Keratinocyte (primary cell): ENCODE data around the gene HARBI1. TPM values are rescaled to one million over a fixed set of nuclear protein-coding genes. Genes with fewer than 3 reads are reported as not detected.

ENCODE experiments used
- DNase-seq: peaks from one replicate; pipeline ENCODE4 v3.0.0-alpha.2; 2011; ENCODE audit warnings: low read depth, missing footprints, low spot score
- FAIRE-seq: peaks from 2 replicates; lab custom pipeline; 2011; peaks lifted over from hg19 to GRCh38; lab: Jason Lieb, UNC
- H2AFZ ChIP-seq: 2 replicates; pipeline ENCODE4 v1.6.0; 2012; ENCODE audit warnings: low read length, control low read depth, inconsistent platforms; ENCODE audit not compliant: control insufficient read depth
- H3K27ac ChIP-seq: 2 replicates; pipeline ENCODE4 v1.5.1; 2011; ENCODE audit warnings: low read length; ENCODE audit not compliant: control insufficient read depth, insufficient read depth
- H3K27me3 ChIP-seq: 3 replicates; pipeline ENCODE4 v1.6.0; 2011; ENCODE audit warnings: low read length; ENCODE audit not compliant: control insufficient read depth, insufficient read depth; ENCODE audit errors: extremely low read depth
- H3K36me3 ChIP-seq, 2 experiments: 2 replicates in 1 of 2; 3 replicates in 1 of 2; pipeline ENCODE4 v1.5.1; 2011; ENCODE audit warnings: low read length in 2 of 2, mild to moderate bottlenecking in 1 of 2; ENCODE audit not compliant: control insufficient read depth in 2 of 2, insufficient read depth in 2 of 2; ENCODE audit errors: extremely low read depth in 1 of 2
- H3K4me1 ChIP-seq: 3 replicates; pipeline ENCODE4 v1.5.1; 2011; ENCODE audit warnings: low read length; ENCODE audit not compliant: control insufficient read depth, insufficient read depth; ENCODE audit errors: extremely low read depth
- H3K4me2 ChIP-seq: 3 replicates; pipeline ENCODE4 v1.6.0; 2011; ENCODE audit warnings: low read depth, low read length; ENCODE audit not compliant: control insufficient read depth, insufficient read depth; ENCODE audit errors: extremely low read depth
- H3K4me3 ChIP-seq, 3 experiments: fragments of 200-600 bp in 1 of 3; sonication (generic) in 1 of 3; 2 replicates in 2 of 3; 3 replicates in 1 of 3; pipeline ENCODE4 v1.5.1; 2011 to 2016; ENCODE audit warnings: low read length in 3 of 3, mild to moderate bottlenecking in 3 of 3, control low read depth in 2 of 3, inconsistent platforms in 1 of 3, low read depth in 1 of 3, mixed read lengths in 1 of 3, mixed run types in 1 of 3, moderate library complexity in 1 of 3; ENCODE audit not compliant: control insufficient read depth in 2 of 3, insufficient read depth in 2 of 3; ENCODE audit errors: extremely low read depth in 1 of 3
- H3K79me2 ChIP-seq: 2 replicates; pipeline ENCODE4 v1.6.0; 2012; ENCODE audit warnings: low read length; ENCODE audit not compliant: control insufficient read depth, insufficient read depth
- H3K9ac ChIP-seq: 3 replicates; pipeline ENCODE4 v1.6.0; 2011; ENCODE audit warnings: low read length; ENCODE audit not compliant: control insufficient read depth, insufficient read depth; ENCODE audit errors: extremely low read depth
- H3K9me1 ChIP-seq: 3 replicates; pipeline ENCODE4 v1.6.0; 2011; ENCODE audit warnings: low read length; ENCODE audit not compliant: control insufficient read depth, insufficient read depth; ENCODE audit errors: extremely low read depth
- H3K9me3 ChIP-seq: 2 replicates; pipeline ENCODE4 v1.5.1; 2012; ENCODE audit warnings: low read depth, low read length; ENCODE audit not compliant: control insufficient read depth
- H4K20me1 ChIP-seq: 3 replicates; pipeline ENCODE4 v1.6.0; 2011; ENCODE audit warnings: low read length; ENCODE audit not compliant: control insufficient read depth, insufficient read depth; ENCODE audit errors: extremely low read depth
- EZH2 ChIP-seq: IDR thresholded peaks from one replicate; pipeline ENCODE4 v1.6.1; 2012; ENCODE audit warnings: inconsistent platforms, mild to moderate bottlenecking, low read length, moderate library complexity
- dilution Hi-C: fragments of 300-500 bp; cut with MboI; formaldehyde crosslinking; loops from one replicate; pipeline ENCODE4 v1.7.0; 2020; ENCODE audit warnings: low sequenced_read_pairs; ENCODE audit not compliant: extremely low pct_ligation_motif_present
- polyA plus RNA-seq, 5 experiments: library from polyadenylated mRNA; depleted of rRNA in 3 of 5; stranded (reverse) in 3 of 5; stranded (forward) in 1 of 5; unstranded in 1 of 5; fragments of >200 nt; gene quantifications; 1 replicate in 1 of 5; 2 replicates in 3 of 5; 3 replicates in 1 of 5; pipeline versions ENCODE4 v1.2.1 to v1.2.3, GENCODE V29; 2011 to 2012; ENCODE audit warnings: missing spikeins in 2 of 5, low read depth in 1 of 5, low replicate concordance in 1 of 5
- TF ChIP-seq, protein P1 (sequence below), 3 experiments: IDR thresholded peaks in 1 of 3; conservative IDR thresholded peaks in 1 of 3; optimal IDR thresholded peaks in 1 of 3; 2 replicates in 2 of 3; 3 replicates in 1 of 3; pipeline versions ENCODE3 to v1.5.1; 2011; ENCODE audit warnings: low read length in 3 of 3, mild to moderate bottlenecking in 3 of 3, moderate library complexity in 2 of 3, control low read depth in 1 of 3, inconsistent platforms in 1 of 3; ENCODE audit not compliant: insufficient read depth in 2 of 3; ENCODE audit errors: extremely low read depth in 1 of 3

Gene HARBI1
- polyA plus RNA-seq, 1 donor (not counting 4 experiments of a cell fraction or from before 2014, with no cell fraction given) = 5.5 TPM

DNA sequence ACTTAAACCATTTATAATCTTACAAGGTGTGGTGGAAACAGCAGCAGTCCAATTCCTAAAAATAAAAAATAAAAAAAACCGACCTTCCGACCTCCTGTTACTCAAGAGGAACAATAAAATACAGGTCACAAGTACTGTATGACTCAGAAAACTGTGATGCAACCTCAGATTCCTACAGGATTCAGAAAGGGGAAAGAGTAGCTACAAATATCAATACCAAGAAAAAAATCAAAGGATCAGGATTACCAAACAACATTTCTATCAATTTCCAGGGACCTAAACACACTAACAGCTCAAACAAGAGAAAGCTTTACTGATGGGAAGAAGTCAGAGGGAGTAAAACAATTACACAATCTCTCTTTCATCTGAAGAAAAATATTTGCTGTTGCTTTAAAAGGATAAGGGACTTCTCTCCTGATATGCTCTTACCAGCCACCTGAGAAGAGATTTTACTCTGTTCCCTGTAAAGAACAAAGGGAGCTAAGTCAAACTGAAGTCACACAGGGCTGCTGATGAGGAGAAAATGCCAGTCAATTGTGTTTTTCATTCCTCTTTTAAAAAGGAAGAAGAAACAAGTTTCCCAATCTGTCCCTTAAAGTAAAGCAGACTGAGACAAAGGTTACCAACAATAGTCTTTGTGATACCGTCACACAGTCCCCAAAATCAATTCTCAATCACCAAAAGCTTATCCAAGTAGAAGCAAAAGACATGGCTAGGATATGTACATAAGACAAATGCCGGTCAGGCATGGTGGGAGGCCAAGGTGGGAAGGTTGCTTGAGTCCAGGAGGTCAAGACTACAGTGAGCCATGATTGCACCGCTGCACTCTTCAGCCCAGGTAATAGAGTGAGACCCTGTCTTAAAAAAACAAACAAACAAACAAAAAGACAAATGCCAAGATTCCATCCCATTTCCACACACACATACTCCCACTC lies 62.5 kb downstream of the HARBI1 start:
- no peak overlapping the region for H2AFZ ChIP-seq
- peak overlapping the region in 1 of 3 experiments; percentile 1 for H3K4me3 ChIP-seq
- H3K9me1 ChIP-seq = no peaks in the 10 kb centered on the region
- peaks cover 66% of the 10 kb centered on the region for H3K79me2 ChIP-seq
- no peaks in the 10 kb centered on the region for H3K36me3 ChIP-seq
- peak overlapping the region; percentile 63 for H3K4me2 ChIP-seq
- H3K27ac ChIP-seq = peak overlapping the region; percentile 87
- DNase-seq (no peak), FAIRE-seq (no peak)
- peak overlapping the region; percentile 61 for H3K9ac ChIP-seq
- dilution Hi-C loops = no loop called here
- no peak for TF ChIP-seq EZH2
- TF ChIP-seq, protein P1, sequence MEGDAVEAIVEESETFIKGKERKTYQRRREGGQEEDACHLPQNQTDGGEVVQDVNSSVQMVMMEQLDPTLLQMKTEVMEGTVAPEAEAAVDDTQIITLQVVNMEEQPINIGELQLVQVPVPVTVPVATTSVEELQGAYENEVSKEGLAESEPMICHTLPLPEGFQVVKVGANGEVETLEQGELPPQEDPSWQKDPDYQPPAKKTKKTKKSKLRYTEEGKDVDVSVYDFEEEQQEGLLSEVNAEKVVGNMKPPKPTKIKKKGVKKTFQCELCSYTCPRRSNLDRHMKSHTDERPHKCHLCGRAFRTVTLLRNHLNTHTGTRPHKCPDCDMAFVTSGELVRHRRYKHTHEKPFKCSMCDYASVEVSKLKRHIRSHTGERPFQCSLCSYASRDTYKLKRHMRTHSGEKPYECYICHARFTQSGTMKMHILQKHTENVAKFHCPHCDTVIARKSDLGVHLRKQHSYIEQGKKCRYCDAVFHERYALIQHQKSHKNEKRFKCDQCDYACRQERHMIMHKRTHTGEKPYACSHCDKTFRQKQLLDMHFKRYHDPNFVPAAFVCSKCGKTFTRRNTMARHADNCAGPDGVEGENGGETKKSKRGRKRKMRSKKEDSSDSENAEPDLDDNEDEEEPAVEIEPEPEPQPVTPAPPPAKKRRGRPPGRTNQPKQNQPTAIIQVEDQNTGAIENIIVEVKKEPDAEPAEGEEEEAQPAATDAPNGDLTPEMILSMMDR (optimal IDR thresholded peaks at IDR 0.05 in 1 of 3, IDR thresholded peaks at IDR 0.05 in 1 of 3, conservative IDR thresholded peaks at IDR 0.05 in 1 of 3; ENCODE audit: extremely low read depth in 1 of 3, insufficient read depth in 2 of 3, low read length in 3 of 3) = no peak
- H3K27me3 ChIP-seq = no peaks in the 10 kb centered on the region
- H3K9me3 ChIP-seq = no peaks in the 10 kb centered on the region
- H3K4me1 ChIP-seq = peaks cover 20% of the 10 kb centered on the region
- no peaks in the 10 kb centered on the region for H4K20me1 ChIP-seq

DNA sequence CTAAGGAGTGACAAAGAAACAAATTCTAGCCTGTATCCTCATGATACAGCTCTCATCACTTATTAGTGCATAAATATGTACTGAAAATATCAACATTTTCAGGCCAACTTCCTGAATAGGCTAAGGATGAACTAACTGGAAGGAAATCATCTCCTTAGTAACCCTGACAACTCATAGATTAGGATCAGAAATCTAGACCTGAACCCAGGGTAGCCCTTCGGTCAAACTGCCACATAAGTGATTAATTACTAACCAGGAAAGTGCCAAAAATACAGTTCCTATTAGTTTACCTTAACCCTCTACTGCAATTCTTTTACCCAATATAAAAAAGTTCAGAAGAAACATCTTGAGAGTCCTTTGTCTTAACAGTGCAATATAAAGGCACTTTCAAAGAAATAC lies 63.2 kb downstream of the HARBI1 start:
- Histone ChIP-seq H3K9me3 (no peaks in the 10 kb centered on the region), H3K27ac (peak overlapping the region; percentile 87), H2AFZ (no peak overlapping the region), H3K36me3 (no peaks in the 10 kb centered on the region), H3K4me1 (peaks cover 20% of the 10 kb centered on the region), H3K27me3 (no peaks in the 10 kb centered on the region), H3K9me1 (no peaks in the 10 kb centered on the region), H3K79me2 (peaks cover 66% of the 10 kb centered on the region), H4K20me1 (no peaks in the 10 kb centered on the region), H3K4me2 (peak overlapping the region; percentile 63), H3K9ac (peak overlapping the region; percentile 35), H3K4me3 (no peak overlapping the region)
- no peak for FAIRE-seq
- no peak for DNase-seq
- TF ChIP-seq, protein P1 (optimal IDR thresholded peaks at IDR 0.05 in 1 of 3, IDR thresholded peaks at IDR 0.05 in 1 of 3, conservative IDR thresholded peaks at IDR 0.05 in 1 of 3; ENCODE audit: extremely low read depth in 1 of 3, insufficient read depth in 2 of 3, low read length in 3 of 3) = no peak
- no peak for TF ChIP-seq EZH2
- dilution Hi-C loops = no loop called here

Other genes with a start within 250 kb of the HARBI1 start
- 5.4 to 8.8 TPM (median 6.5 TPM) in 3 replicates for gene MDK, start 235.6 kb downstream of the HARBI1 start, polyA plus RNA-seq
- 0.06 TPM in 1 of 3 replicates, not detected in the others for gene CHRM4, start 225.5 kb downstream of the HARBI1 start, polyA plus RNA-seq
- gene AMBRA1, start 23.2 kb downstream of the HARBI1 start, polyA plus RNA-seq = 8.6 to 15.2 TPM (median 10.5 TPM) in 3 replicates
- 33.3 to 42.9 TPM (median 34.3 TPM) in 3 replicates for gene ATG13, start 326 bp upstream of the HARBI1 start, polyA plus RNA-seq
- gene ARHGAP1, start 83.4 kb upstream of the HARBI1 start, polyA plus RNA-seq = 19.5 to 27.4 TPM (median 22.8 TPM) in 3 replicates
- gene ZNF408, start 83.8 kb upstream of the HARBI1 start, polyA plus RNA-seq = 4.0 to 8.1 TPM (median 5.0 TPM) in 3 replicates
- not detected in 3 replicates for gene F2, start 102.0 kb upstream of the HARBI1 start, polyA plus RNA-seq
- gene CKAP5, start 229.1 kb upstream of the HARBI1 start, polyA plus RNA-seq = 68.3 to 96.4 TPM (median 87.5 TPM) in 3 replicates